HG02798 (cell line): ENCODE results near the gene FYTTD1.

Source experiments
- ATAC-seq: cut with Tn5 transposase; IDR thresholded peaks from one replicate; pipeline ENCODE4 v1.9.1; 2021; ENCODE audit warnings: mild to moderate bottlenecking; ENCODE audit not compliant: unreplicated experiment, poor library complexity

The FYTTD1 gene

GRCh38 chr3:197829397-197830045 is 79.8 kb downstream of the FYTTD1 start:
- no peak for ATAC-seq

- no peak for ATAC-seq
Observed at GRCh38 chr3:197830308-197830966, 80.8 kb downstream of the FYTTD1 start.

GRCh38 chr3:197830967-197831313 is 81.3 kb downstream of the FYTTD1 start:
- ATAC-seq: no peak

- no peak for ATAC-seq
Observed at GRCh38 chr3:197833930-197834715, 84.4 kb downstream of the FYTTD1 start.

- ATAC-seq: no peak
Observed at GRCh38 chr3:197835509-197835908, 85.8 kb downstream of the FYTTD1 start.

- no peak for ATAC-seq
Observed at GRCh38 chr3:197836244-197836643, 86.6 kb downstream of the FYTTD1 start.
